Stimulated activated CD8-positive, alpha-beta memory T cell treated with anti-CD3 and anti-CD28 coated beads, Interleukin-12 subunit alpha, Interleukin-12 subunit beta, amount 100 ng/mL, for 24 hours (primary cell): ENCODE results near the gene CHST9.
"Not testable (repeated sequence)": the region's sequence is repeated elsewhere in the genome, so short reads cannot be mapped to it uniquely, and the experiment has no call there.

Source experiments
- DNase-seq: peaks from one replicate; pipeline ENCODE4 v3.0.0-alpha.2; 2020; ENCODE audit errors: extremely low read depth

CHST9 gene

GRCh38 chr18:27175245-27175644 lies 9.9 kb downstream of the CHST9 start:
- no peak for DNase-seq

- DNase-seq = no peak
These were observed 13.1 kb downstream of the CHST9 start for GRCh38 chr18:27171993-27172392.

- DNase-seq = no peak
These were observed 19.7 kb downstream of the CHST9 start for GRCh38 chr18:27165412-27165811.

GRCh38 chr18:27164905-27165304 lies 20.2 kb downstream of the CHST9 start:
- no peak for DNase-seq

- not testable (repeated sequence) for DNase-seq
These were observed 21.9 kb downstream of the CHST9 start for GRCh38 chr18:27163197-27163716.

GRCh38 chr18:27149240-27149639 lies 35.9 kb downstream of the CHST9 start:
- not testable (repeated sequence) for DNase-seq

GRCh38 chr18:27144672-27145071 lies 40.4 kb downstream of the CHST9 start:
- DNase-seq = no peak

GRCh38 chr18:27143580-27144287 lies 41.4 kb downstream of the CHST9 start:
- DNase-seq = no peak

GRCh38 chr18:27142891-27143290 lies 42.2 kb downstream of the CHST9 start:
- no peak for DNase-seq

- DNase-seq = no peak
These were observed 43.2 kb downstream of the CHST9 start for GRCh38 chr18:27141876-27142275.

- no peak for DNase-seq
These were observed 47.0 kb downstream of the CHST9 start for GRCh38 chr18:27138079-27138478.

GRCh38 chr18:27136208-27136535 lies 48.9 kb downstream of the CHST9 start:
- DNase-seq = no peak

- DNase-seq = no peak
These were observed 49.5 kb downstream of the CHST9 start for GRCh38 chr18:27135504-27136207.

- DNase-seq = no peak
These were observed 55.0 kb downstream of the CHST9 start for GRCh38 chr18:27130065-27130630.

GRCh38 chr18:27124196-27124595 lies 60.9 kb downstream of the CHST9 start:
- DNase-seq = no peak

- no peak for DNase-seq
These were observed 64.0 kb downstream of the CHST9 start for GRCh38 chr18:27121108-27121507.

- no peak for DNase-seq
These were observed 64.9 kb downstream of the CHST9 start for GRCh38 chr18:27120246-27120645.

GRCh38 chr18:27118973-27119372 lies 66.1 kb downstream of the CHST9 start:
- no peak for DNase-seq

- no peak for DNase-seq
These were observed 70.3 kb downstream of the CHST9 start for GRCh38 chr18:27114842-27115241.

- DNase-seq = no peak
These were observed 71.8 kb downstream of the CHST9 start for GRCh38 chr18:27113358-27113757.

GRCh38 chr18:27110319-27110718 lies 74.8 kb downstream of the CHST9 start:
- DNase-seq = no peak

GRCh38 chr18:27109451-27109850 lies 75.7 kb downstream of the CHST9 start:
- no peak for DNase-seq

GRCh38 chr18:27108842-27109241 lies 76.3 kb downstream of the CHST9 start:
- DNase-seq = no peak
